HG03025 (cell line): ENCODE data around the gene FZD2.
"Not testable (repeated sequence)": the region's sequence is repeated elsewhere in the genome, so short reads cannot be mapped to it uniquely, and the experiment has no call there.

Source experiments
- ATAC-seq: cut with Tn5 transposase; IDR thresholded peaks from one replicate; pipeline ENCODE4 v1.9.1; 2021; ENCODE audit warnings: mild to moderate bottlenecking, moderate library complexity; ENCODE audit not compliant: unreplicated experiment, low FRiP score

FZD2 gene

GRCh38 chr17:44546671-44547606 is 10.3 kb upstream of the FZD2 start:
- ATAC-seq: no peak

- ATAC-seq: no peak
These were observed 9.5 kb upstream of the FZD2 start for GRCh38 chr17:44547625-44548267.

- ATAC-seq: no peak
These were observed 8.7 kb upstream of the FZD2 start for GRCh38 chr17:44548376-44549230.

DNA sequence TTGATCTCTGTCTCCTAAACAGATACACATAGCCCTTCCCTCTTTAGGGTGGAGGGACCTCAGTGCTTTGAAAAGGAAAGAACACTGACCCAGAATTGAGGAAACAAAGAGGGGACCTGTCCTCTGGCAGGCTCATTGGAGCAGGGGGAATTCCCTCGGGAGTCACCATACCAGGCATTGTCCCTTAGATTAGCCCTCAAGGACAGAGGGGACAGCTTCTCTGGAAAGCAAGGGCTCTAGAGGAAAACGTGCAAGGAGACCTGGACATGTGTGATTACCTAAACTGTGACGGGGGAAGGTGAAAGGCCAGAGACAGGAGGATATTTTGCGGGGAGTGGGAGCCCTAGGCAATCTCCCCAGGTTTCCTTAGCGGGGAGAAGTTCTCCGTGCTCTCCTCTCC is 7.6 kb upstream of the FZD2 start:
- no peak for ATAC-seq

DNA sequence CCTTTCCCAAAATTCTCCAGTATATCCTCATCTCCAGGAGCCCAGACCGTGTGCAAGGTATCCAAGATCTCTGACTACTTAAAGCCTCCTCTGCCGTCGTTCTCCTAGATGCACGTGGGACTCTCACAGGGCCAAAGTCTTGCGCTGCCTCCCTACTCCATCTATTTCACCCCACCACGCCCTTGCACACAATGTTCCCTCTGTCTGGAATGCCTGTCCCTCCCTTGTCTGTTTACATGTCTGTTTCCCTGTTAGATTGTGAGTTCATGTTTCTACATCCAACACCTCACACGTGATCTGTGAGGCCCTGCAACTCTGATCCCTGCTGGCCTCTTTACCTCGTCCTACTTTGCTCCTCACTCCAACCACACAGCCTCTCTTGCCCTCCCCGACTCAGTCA is 4.9 kb upstream of the FZD2 start:
- ATAC-seq: no peak

DNA sequence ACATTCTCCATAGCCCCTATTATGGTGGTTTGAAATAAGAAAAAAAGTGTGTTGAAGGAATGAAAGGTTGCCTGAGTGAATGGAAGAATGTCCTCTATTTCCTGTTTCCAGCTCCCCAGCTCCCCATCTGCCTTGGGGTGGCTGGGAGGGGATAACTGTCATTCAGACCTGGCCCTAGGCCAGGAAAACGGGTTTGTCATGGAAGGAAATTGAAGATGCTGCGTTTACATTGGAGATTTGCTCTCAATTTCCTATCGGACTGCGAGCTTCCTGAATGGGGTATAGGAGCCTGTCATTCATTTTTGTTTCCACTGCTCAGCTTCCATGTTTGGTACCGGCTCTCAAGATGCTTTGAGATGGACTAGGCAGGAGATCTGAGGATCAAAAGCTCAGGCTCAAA is 2.2 kb upstream of the FZD2 start:
- ATAC-seq: no peak

GRCh38 chr17:44556166-44556831 is 985 bp upstream of the FZD2 start:
- ATAC-seq: no peak

GRCh38 chr17:44557651-44558285 is 484 bp downstream of the FZD2 start:
- no peak for ATAC-seq

GRCh38 chr17:44558334-44558709 is 1.0 kb downstream of the FZD2 start:
- no peak for ATAC-seq

DNA sequence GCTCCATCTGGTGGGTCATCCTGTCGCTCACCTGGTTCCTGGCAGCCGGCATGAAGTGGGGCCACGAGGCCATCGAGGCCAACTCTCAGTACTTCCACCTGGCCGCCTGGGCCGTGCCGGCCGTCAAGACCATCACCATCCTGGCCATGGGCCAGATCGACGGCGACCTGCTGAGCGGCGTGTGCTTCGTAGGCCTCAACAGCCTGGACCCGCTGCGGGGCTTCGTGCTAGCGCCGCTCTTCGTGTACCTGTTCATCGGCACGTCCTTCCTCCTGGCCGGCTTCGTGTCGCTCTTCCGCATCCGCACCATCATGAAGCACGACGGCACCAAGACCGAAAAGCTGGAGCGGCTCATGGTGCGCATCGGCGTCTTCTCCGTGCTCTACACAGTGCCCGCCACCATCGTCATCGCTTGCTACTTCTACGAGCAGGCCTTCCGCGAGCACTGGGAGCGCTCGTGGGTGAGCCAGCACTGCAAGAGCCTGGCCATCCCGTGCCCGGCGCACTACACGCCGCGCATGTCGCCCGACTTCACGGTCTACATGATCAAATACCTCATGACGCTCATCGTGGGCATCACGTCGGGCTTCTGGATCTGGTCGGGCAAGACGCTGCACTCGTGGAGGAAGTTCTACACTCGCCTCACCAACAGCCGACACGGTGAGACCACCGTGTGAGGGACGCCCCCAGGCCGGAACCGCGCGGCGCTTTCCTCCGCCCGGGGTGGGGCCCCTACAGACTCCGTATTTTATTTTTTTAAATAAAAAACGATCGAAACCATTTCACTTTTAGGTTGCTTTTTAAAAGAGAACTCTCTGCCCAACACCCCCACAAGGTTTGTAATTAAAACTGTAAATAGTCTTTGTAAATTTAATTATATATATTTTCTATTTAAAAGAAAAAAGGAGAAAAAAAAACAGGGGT is 1.7 kb downstream of the FZD2 start:
- ATAC-seq: no peak

DNA sequence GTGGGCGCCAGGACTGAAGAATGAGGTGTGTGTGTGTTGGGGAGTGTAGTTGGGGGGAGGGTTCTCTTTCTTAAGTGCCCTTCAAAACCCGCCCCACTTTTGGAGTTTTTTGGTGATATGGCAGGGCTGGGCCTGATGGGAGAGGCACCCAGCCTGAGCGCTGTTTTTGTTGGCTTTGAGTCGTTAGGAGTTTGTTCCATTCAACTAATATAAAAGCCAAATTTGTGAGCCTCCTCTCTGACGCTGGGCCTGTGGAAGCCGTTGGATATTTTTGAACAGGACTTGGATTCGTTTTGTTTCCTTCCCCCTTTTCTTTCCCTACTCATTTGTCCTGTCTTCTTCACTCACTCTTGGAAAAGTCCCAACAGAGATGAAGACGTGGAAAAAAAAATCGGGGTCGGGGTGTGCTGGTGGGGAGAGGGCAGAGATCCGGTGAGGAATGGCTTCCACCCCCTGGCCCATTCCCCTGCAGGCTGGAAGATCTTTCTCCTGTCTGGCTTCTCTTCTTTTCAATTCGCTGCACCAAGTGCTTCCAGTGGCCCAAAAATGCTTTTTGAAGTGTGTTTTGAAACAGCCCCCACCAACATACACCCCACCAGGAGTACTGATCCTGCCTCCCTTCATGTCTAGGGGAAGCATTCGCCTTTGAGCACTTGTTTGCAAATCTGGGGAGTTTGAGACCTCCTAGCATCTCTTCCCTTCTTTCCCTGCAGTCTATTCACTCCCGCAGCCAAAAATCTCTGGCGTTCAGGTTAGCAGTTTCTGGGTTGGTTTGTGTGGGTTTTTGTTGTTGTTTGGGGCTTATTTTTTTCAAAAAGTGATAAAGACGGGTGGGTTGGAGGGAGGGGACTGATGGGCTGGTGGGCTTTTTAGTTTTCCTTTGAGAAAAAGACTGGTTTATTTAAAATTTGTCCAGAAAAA is 2.6 kb downstream of the FZD2 start:
- no peak for ATAC-seq

- ATAC-seq: no peak
These were observed 3.9 kb downstream of the FZD2 start for GRCh38 chr17:44561237-44561623.

DNA sequence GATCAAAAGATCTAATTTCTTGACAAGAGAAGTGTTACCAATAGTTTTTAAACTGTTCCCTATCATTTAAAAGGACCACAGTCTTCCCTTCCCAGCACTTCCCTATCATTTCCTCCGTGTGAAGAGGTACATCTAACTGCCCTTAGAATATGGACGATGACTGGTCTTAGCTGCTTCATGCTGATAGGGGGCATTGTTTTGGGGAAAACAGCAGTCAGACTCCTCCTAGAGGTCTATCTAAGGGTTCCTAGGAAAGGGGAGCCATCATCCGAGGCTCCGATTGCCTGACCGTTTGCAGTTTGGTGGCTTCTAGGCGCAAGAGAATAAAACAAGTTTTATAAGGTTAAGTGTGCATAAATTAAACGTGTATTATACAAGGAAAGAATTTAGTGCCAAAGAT is 7.1 kb downstream of the FZD2 start:
- no peak for ATAC-seq

- no peak for ATAC-seq
These were observed 8.7 kb downstream of the FZD2 start for GRCh38 chr17:44565866-44566443.

DNA sequence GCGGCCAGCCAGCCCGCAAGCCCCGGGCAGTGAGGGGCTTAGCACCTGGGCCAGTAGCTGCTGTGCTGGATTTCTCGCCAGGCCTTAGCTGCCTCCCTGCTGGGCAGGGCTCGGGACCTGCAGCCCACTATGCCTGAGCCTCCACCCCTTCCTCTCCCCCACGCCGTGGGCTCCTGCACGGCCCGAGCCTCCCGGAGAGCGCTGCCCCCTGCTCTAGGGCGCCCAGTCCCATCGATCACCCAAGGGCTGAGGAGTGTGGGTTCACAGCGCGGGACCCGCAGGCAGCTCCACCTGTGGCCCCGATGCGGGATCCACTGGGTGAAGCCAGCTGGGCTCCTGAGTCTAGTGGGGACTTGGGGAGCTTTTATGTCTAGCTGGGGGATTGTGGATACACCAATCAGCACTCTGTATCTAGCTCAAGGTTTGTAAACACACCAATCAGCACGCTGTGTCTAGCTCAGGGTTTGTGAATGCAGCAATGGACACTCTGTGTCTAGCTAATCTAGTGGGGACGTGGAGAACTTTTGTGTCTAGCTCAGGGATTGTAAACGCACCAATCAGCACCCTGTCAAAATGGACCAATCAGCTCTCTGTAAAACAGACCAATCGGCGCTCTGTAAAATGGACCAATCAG is 11.1 kb downstream of the FZD2 start:
- not testable (repeated sequence) for ATAC-seq

- ATAC-seq: no peak
These were observed 11.9 kb downstream of the FZD2 start for GRCh38 chr17:44568945-44569858.
